Measurements from ENCODE around the gene VAV1.

DNA sequence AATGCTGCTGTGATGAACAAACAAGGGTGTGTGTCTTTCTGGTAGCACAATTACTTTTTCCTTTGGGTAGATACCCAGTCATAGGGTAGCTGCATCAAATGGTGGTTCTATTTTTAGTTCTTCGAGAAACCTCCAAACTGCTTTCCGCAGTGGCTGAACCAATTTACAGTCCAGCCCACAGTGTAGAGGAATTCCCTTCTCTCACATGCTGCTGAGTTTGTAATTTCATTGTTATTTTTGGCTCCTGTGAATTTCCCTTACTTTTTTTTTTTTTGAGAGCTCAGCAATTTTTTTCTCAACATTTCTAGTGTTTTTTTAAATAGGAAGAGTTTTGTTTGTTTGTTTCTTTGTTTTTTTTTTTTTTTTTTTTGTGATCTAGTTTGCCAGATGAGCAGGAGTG, 77.4 kb downstream of the VAV1 start:
- TF ChIP-seq, protein P1, sequence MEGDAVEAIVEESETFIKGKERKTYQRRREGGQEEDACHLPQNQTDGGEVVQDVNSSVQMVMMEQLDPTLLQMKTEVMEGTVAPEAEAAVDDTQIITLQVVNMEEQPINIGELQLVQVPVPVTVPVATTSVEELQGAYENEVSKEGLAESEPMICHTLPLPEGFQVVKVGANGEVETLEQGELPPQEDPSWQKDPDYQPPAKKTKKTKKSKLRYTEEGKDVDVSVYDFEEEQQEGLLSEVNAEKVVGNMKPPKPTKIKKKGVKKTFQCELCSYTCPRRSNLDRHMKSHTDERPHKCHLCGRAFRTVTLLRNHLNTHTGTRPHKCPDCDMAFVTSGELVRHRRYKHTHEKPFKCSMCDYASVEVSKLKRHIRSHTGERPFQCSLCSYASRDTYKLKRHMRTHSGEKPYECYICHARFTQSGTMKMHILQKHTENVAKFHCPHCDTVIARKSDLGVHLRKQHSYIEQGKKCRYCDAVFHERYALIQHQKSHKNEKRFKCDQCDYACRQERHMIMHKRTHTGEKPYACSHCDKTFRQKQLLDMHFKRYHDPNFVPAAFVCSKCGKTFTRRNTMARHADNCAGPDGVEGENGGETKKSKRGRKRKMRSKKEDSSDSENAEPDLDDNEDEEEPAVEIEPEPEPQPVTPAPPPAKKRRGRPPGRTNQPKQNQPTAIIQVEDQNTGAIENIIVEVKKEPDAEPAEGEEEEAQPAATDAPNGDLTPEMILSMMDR (IDR thresholded peaks at IDR 0.05): no peak
- TF ChIP-seq POLR2A (IDR thresholded peaks at IDR 0.05): no peak
